Keratinocyte (primary cell): ENCODE measurements around the gene AIFM2. TPM values are rescaled to one million over a fixed set of nuclear protein-coding genes. Genes with fewer than 3 reads are reported as not detected.
A peak's percentile ranks its signal among the peaks of the same experiment; 100 is the strongest.

Experiments
- DNase-seq: peaks from one replicate; pipeline ENCODE4 v3.0.0-alpha.2; 2011; ENCODE audit warnings: low read depth, missing footprints, low spot score
- FAIRE-seq: peaks from 2 replicates; lab custom pipeline; 2011; peaks lifted over from hg19 to GRCh38; lab: Jason Lieb, UNC
- H2AFZ ChIP-seq: 2 replicates; pipeline ENCODE4 v1.6.0; 2012; ENCODE audit warnings: low read length, control low read depth, inconsistent platforms; ENCODE audit not compliant: control insufficient read depth
- H3K27ac ChIP-seq: 2 replicates; pipeline ENCODE4 v1.5.1; 2011; ENCODE audit warnings: low read length; ENCODE audit not compliant: control insufficient read depth, insufficient read depth
- H3K27me3 ChIP-seq: 3 replicates; pipeline ENCODE4 v1.6.0; 2011; ENCODE audit warnings: low read length; ENCODE audit not compliant: control insufficient read depth, insufficient read depth; ENCODE audit errors: extremely low read depth
- H3K36me3 ChIP-seq, 2 experiments: 2 replicates in 1 of 2; 3 replicates in 1 of 2; pipeline ENCODE4 v1.5.1; 2011; ENCODE audit warnings: low read length in 2 of 2, mild to moderate bottlenecking in 1 of 2; ENCODE audit not compliant: control insufficient read depth in 2 of 2, insufficient read depth in 2 of 2; ENCODE audit errors: extremely low read depth in 1 of 2
- H3K4me1 ChIP-seq: 3 replicates; pipeline ENCODE4 v1.5.1; 2011; ENCODE audit warnings: low read length; ENCODE audit not compliant: control insufficient read depth, insufficient read depth; ENCODE audit errors: extremely low read depth
- H3K4me2 ChIP-seq: 3 replicates; pipeline ENCODE4 v1.6.0; 2011; ENCODE audit warnings: low read depth, low read length; ENCODE audit not compliant: control insufficient read depth, insufficient read depth; ENCODE audit errors: extremely low read depth
- H3K4me3 ChIP-seq, 3 experiments: fragments of 200-600 bp in 1 of 3; sonication (generic) in 1 of 3; 2 replicates in 2 of 3; 3 replicates in 1 of 3; pipeline ENCODE4 v1.5.1; 2011 to 2016; ENCODE audit warnings: low read length in 3 of 3, mild to moderate bottlenecking in 3 of 3, control low read depth in 2 of 3, inconsistent platforms in 1 of 3, low read depth in 1 of 3, mixed read lengths in 1 of 3, mixed run types in 1 of 3, moderate library complexity in 1 of 3; ENCODE audit not compliant: control insufficient read depth in 2 of 3, insufficient read depth in 2 of 3; ENCODE audit errors: extremely low read depth in 1 of 3
- H3K79me2 ChIP-seq: 2 replicates; pipeline ENCODE4 v1.6.0; 2012; ENCODE audit warnings: low read length; ENCODE audit not compliant: control insufficient read depth, insufficient read depth
- H3K9ac ChIP-seq: 3 replicates; pipeline ENCODE4 v1.6.0; 2011; ENCODE audit warnings: low read length; ENCODE audit not compliant: control insufficient read depth, insufficient read depth; ENCODE audit errors: extremely low read depth
- H3K9me1 ChIP-seq: 3 replicates; pipeline ENCODE4 v1.6.0; 2011; ENCODE audit warnings: low read length; ENCODE audit not compliant: control insufficient read depth, insufficient read depth; ENCODE audit errors: extremely low read depth
- H3K9me3 ChIP-seq: 2 replicates; pipeline ENCODE4 v1.5.1; 2012; ENCODE audit warnings: low read depth, low read length; ENCODE audit not compliant: control insufficient read depth
- H4K20me1 ChIP-seq: 3 replicates; pipeline ENCODE4 v1.6.0; 2011; ENCODE audit warnings: low read length; ENCODE audit not compliant: control insufficient read depth, insufficient read depth; ENCODE audit errors: extremely low read depth
- EZH2 ChIP-seq: IDR thresholded peaks from one replicate; pipeline ENCODE4 v1.6.1; 2012; ENCODE audit warnings: inconsistent platforms, mild to moderate bottlenecking, low read length, moderate library complexity
- dilution Hi-C: fragments of 300-500 bp; cut with MboI; formaldehyde crosslinking; loops from one replicate; pipeline ENCODE4 v1.7.0; 2020; ENCODE audit warnings: low sequenced_read_pairs; ENCODE audit not compliant: extremely low pct_ligation_motif_present
- polyA plus RNA-seq, 5 experiments: library from polyadenylated mRNA; depleted of rRNA in 3 of 5; stranded (reverse) in 3 of 5; stranded (forward) in 1 of 5; unstranded in 1 of 5; fragments of >200 nt; gene quantifications; 1 replicate in 1 of 5; 2 replicates in 3 of 5; 3 replicates in 1 of 5; pipeline versions ENCODE4 v1.2.1 to v1.2.3, GENCODE V29; 2011 to 2012; ENCODE audit warnings: missing spikeins in 2 of 5, low read depth in 1 of 5, low replicate concordance in 1 of 5
- TF ChIP-seq, protein P1 (sequence below), 3 experiments: IDR thresholded peaks in 1 of 3; conservative IDR thresholded peaks in 1 of 3; optimal IDR thresholded peaks in 1 of 3; 2 replicates in 2 of 3; 3 replicates in 1 of 3; pipeline versions ENCODE3 to v1.5.1; 2011; ENCODE audit warnings: low read length in 3 of 3, mild to moderate bottlenecking in 3 of 3, moderate library complexity in 2 of 3, control low read depth in 1 of 3, inconsistent platforms in 1 of 3; ENCODE audit not compliant: insufficient read depth in 2 of 3; ENCODE audit errors: extremely low read depth in 1 of 3

Gene AIFM2
- polyA plus RNA-seq, 1 donor (not counting 4 experiments of a cell fraction or from before 2014, with no cell fraction given), result 1.8 TPM

DNA sequence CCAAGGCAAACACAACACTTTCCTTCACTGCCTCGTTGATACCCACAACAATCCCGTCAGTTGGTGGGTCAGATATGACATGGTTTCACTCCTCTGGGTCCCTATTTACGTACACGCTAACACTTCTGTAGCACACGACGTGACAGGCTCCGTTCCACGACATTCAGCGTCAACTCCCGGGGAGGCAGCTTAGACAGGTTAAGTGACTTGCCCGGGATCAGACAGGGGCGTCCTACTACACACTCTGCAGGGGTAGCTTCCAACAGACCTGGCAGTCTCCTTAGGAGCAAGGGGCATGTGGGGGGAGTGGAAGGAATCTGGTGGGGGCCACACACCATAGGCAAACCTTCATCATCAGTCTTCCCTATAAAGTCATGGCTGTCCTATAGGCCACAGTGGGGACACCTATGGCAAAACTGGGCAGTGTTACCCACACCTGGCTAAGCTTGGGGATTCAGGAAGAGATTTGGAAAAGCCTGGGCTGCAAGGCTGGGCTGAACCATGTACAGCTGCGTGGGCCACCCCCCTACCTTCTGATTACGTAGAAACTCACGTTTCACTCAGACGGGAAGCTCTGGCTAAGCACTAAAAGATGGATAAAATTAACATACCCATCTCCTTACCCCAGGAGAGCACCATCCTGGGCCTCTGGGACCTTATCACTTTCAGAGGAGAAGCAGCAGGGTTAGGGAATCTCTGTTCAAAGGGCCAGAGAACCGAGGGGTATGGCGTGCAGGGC is 11.9 kb upstream of the AIFM2 start:
- H3K9me3 ChIP-seq, result no peaks in the 10 kb centered on the region
- no peak for FAIRE-seq
- peaks cover 19% of the 10 kb centered on the region for H3K4me1 ChIP-seq
- peak overlapping the region; percentile 86 for H3K9ac ChIP-seq
- peaks cover 0 to 2% of the 10 kb centered on the region in 2 experiments for H3K36me3 ChIP-seq
- no peak for TF ChIP-seq EZH2
- TF ChIP-seq, protein P1, sequence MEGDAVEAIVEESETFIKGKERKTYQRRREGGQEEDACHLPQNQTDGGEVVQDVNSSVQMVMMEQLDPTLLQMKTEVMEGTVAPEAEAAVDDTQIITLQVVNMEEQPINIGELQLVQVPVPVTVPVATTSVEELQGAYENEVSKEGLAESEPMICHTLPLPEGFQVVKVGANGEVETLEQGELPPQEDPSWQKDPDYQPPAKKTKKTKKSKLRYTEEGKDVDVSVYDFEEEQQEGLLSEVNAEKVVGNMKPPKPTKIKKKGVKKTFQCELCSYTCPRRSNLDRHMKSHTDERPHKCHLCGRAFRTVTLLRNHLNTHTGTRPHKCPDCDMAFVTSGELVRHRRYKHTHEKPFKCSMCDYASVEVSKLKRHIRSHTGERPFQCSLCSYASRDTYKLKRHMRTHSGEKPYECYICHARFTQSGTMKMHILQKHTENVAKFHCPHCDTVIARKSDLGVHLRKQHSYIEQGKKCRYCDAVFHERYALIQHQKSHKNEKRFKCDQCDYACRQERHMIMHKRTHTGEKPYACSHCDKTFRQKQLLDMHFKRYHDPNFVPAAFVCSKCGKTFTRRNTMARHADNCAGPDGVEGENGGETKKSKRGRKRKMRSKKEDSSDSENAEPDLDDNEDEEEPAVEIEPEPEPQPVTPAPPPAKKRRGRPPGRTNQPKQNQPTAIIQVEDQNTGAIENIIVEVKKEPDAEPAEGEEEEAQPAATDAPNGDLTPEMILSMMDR (optimal IDR thresholded peaks at IDR 0.05 in 1 of 3, IDR thresholded peaks at IDR 0.05 in 1 of 3, conservative IDR thresholded peaks at IDR 0.05 in 1 of 3; ENCODE audit: extremely low read depth in 1 of 3, insufficient read depth in 2 of 3, low read length in 3 of 3), result no peak
- no peaks in the 10 kb centered on the region for H3K9me1 ChIP-seq
- dilution Hi-C loops, result no loop called here
- no peaks in the 10 kb centered on the region for H4K20me1 ChIP-seq
- peak overlapping the region; percentile 83 for H3K4me2 ChIP-seq
- peak overlapping the region; percentile 58 to 69 (median 69) for H3K4me3 ChIP-seq
- no peak for DNase-seq
- peak overlapping the region; percentile 84 for H3K27ac ChIP-seq
- H3K27me3 ChIP-seq, result no peaks in the 10 kb centered on the region
- peaks cover 13% of the 10 kb centered on the region for H3K79me2 ChIP-seq
- H2AFZ ChIP-seq, result no peak overlapping the region

DNA sequence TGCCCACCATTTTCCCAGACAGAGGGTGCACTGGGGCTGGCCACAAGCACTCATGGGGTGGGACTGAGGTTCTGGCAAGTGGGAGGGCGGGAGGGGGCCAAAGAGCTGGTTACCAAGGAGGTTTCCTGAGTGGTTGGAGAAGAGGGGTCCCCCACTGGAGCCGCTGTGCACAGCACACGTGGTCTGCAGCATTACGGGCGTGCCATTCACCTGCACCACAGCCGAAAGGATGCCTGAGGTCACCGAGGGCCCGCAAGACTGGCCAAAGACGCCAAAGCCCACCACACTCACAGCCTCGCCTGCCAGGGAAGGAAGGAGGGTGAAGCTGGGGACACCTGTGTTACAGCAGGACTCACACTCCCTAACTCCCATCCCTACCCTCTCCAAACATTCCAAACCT is 9.9 kb upstream of the AIFM2 start:
- TF ChIP-seq, protein P1 (optimal IDR thresholded peaks at IDR 0.05 in 1 of 3, IDR thresholded peaks at IDR 0.05 in 1 of 3, conservative IDR thresholded peaks at IDR 0.05 in 1 of 3; ENCODE audit: extremely low read depth in 1 of 3, insufficient read depth in 2 of 3, low read length in 3 of 3), result no peak
- TF ChIP-seq EZH2, result no peak
- Histone ChIP-seq H2AFZ (no peak overlapping the region), H3K27ac (no peak overlapping the region), H3K4me3 (no peak overlapping the region), H3K36me3 (peaks cover 0 to 2% of the 10 kb centered on the region in 2 experiments), H3K4me1 (peaks cover 38% of the 10 kb centered on the region), H3K4me2 (no peak overlapping the region), H3K27me3 (no peaks in the 10 kb centered on the region), H4K20me1 (no peaks in the 10 kb centered on the region), H3K9me1 (no peaks in the 10 kb centered on the region), H3K9me3 (no peaks in the 10 kb centered on the region), H3K9ac (no peak overlapping the region), H3K79me2 (peaks cover 11% of the 10 kb centered on the region)
- FAIRE-seq (no peak), DNase-seq (no peak)
- dilution Hi-C loops, result no loop called here
